Activated naive CD4-positive, alpha-beta T cell treated with anti-CD3 and anti-CD28 coated beads, Interleukin-2, amount 50 U/mL, for 24 hours (primary cell): ENCODE measurements around the gene SERPINF2.
"Not testable (repeated sequence)": the region's sequence is repeated elsewhere in the genome, so short reads cannot be mapped to it uniquely, and the experiment has no call there.

Experiments used
- H3K27ac Mint-ChIP-seq: one replicate; pipeline ENCODE4 v1.8.0; 2021; ENCODE audit warnings: mild to moderate bottlenecking, mixed read lengths
- H3K27me3 Mint-ChIP-seq: one replicate; pipeline ENCODE4 v1.8.0; 2021; ENCODE audit warnings: mixed read lengths
- H3K36me3 Mint-ChIP-seq: one replicate; pipeline ENCODE4 v1.8.0; 2021; ENCODE audit warnings: mixed read lengths
- H3K4me1 Mint-ChIP-seq: one replicate; pipeline ENCODE4 v1.8.0; 2021; ENCODE audit warnings: mixed read lengths
- H3K4me3 Mint-ChIP-seq: one replicate; pipeline ENCODE4 v1.8.0; 2021; ENCODE audit warnings: mild to moderate bottlenecking, mixed read lengths
- H3K9me3 Mint-ChIP-seq: one replicate; pipeline ENCODE4 v1.8.0; 2021; ENCODE audit warnings: mixed read lengths

SERPINF2 gene

GRCh38 chr17:1762233-1762900 is 19.7 kb downstream of the SERPINF2 start:
- no peaks in the 10 kb centered on the region for H3K27me3 Mint-ChIP-seq
- no peak overlapping the region for H3K27ac Mint-ChIP-seq
- H3K4me3 Mint-ChIP-seq: no peak overlapping the region
- peaks cover 42% of the 10 kb centered on the region for H3K4me1 Mint-ChIP-seq
- H3K9me3 Mint-ChIP-seq: no peaks in the 10 kb centered on the region
- no peaks in the 10 kb centered on the region for H3K36me3 Mint-ChIP-seq

GRCh38 chr17:1762901-1763898 is 20.5 kb downstream of the SERPINF2 start:
- H3K4me3 Mint-ChIP-seq: peak overlapping the region; percentile 49
- H3K27ac Mint-ChIP-seq: peak overlapping the region; percentile 80
- no peaks in the 10 kb centered on the region for H3K27me3 Mint-ChIP-seq
- H3K36me3 Mint-ChIP-seq: no peaks in the 10 kb centered on the region
- peaks cover 48% of the 10 kb centered on the region for H3K4me1 Mint-ChIP-seq
- H3K9me3 Mint-ChIP-seq: no peaks in the 10 kb centered on the region

- Mint-ChIP-seq H3K9me3 (no peaks in the 10 kb centered on the region), H3K4me1 (peaks cover 43% of the 10 kb centered on the region), H3K36me3 (no peaks in the 10 kb centered on the region), H3K27me3 (no peaks in the 10 kb centered on the region), H3K4me3 (peak overlapping the region; percentile 67), H3K27ac (peak overlapping the region; percentile 71)
Observed at GRCh38 chr17:1764284-1764683, 21.6 kb downstream of the SERPINF2 start.

GRCh38 chr17:1764705-1765104 is 22.0 kb downstream of the SERPINF2 start:
- H3K27me3 Mint-ChIP-seq, H3K36me3 Mint-ChIP-seq: not testable (repeated sequence)
- peaks cover 48% of the 10 kb centered on the region for H3K4me1 Mint-ChIP-seq

GRCh38 chr17:1765576-1765975 is 22.9 kb downstream of the SERPINF2 start:
- Mint-ChIP-seq H3K36me3 (no peaks in the 10 kb centered on the region), H3K4me1 (peaks cover 53% of the 10 kb centered on the region)

More at GRCh38 chr17:1764705-1765104, 22.0 kb downstream of the SERPINF2 start:
- peak overlapping the region; percentile 67 for H3K4me3 Mint-ChIP-seq
- H3K27ac Mint-ChIP-seq: peak overlapping the region; percentile 71
- not testable (repeated sequence) for H3K9me3 Mint-ChIP-seq

GRCh38 chr17:1766382-1767135 is 23.9 kb downstream of the SERPINF2 start:
- Mint-ChIP-seq H3K27me3 (no peaks in the 10 kb centered on the region), H3K9me3 (no peaks in the 10 kb centered on the region), H3K4me1 (peaks cover 49% of the 10 kb centered on the region), H3K4me3 (no peak overlapping the region), H3K27ac (no peak overlapping the region), H3K36me3 (no peaks in the 10 kb centered on the region)

More at GRCh38 chr17:1765576-1765975, 22.9 kb downstream of the SERPINF2 start:
- Mint-ChIP-seq H3K27me3 (no peaks in the 10 kb centered on the region), H3K27ac (no peak overlapping the region), H3K9me3 (no peaks in the 10 kb centered on the region), H3K4me3 (no peak overlapping the region)

- H3K27me3 Mint-ChIP-seq: no peaks in the 10 kb centered on the region
- peak overlapping the region; percentile 46 for H3K27ac Mint-ChIP-seq
- no peaks in the 10 kb centered on the region for H3K36me3 Mint-ChIP-seq
- H3K9me3 Mint-ChIP-seq: no peaks in the 10 kb centered on the region
- H3K4me1 Mint-ChIP-seq: peaks cover 41% of the 10 kb centered on the region
- H3K4me3 Mint-ChIP-seq: no peak overlapping the region
Observed at GRCh38 chr17:1767358-1767757, 24.7 kb downstream of the SERPINF2 start.

GRCh38 chr17:1769822-1770477 is 27.3 kb downstream of the SERPINF2 start:
- no peaks in the 10 kb centered on the region for H3K36me3 Mint-ChIP-seq
- H3K27ac Mint-ChIP-seq: peak overlapping the region; percentile 65
- peaks cover 21% of the 10 kb centered on the region for H3K4me1 Mint-ChIP-seq
- H3K4me3 Mint-ChIP-seq: no peak overlapping the region
- H3K27me3 Mint-ChIP-seq: no peaks in the 10 kb centered on the region
- H3K9me3 Mint-ChIP-seq: no peaks in the 10 kb centered on the region

GRCh38 chr17:1773000-1773695 is 30.5 kb downstream of the SERPINF2 start:
- peaks cover 14% of the 10 kb centered on the region for H3K4me1 Mint-ChIP-seq
- H3K4me3 Mint-ChIP-seq, H3K9me3 Mint-ChIP-seq: not testable (repeated sequence)

GRCh38 chr17:1773696-1774181 is 31.1 kb downstream of the SERPINF2 start:
- Mint-ChIP-seq H3K9me3 (no peaks in the 10 kb centered on the region), H3K4me3 (no peak overlapping the region), H3K4me1 (peaks cover 14% of the 10 kb centered on the region), H3K27me3 (no peaks in the 10 kb centered on the region), H3K27ac (peak overlapping the region; percentile 46), H3K36me3 (no peaks in the 10 kb centered on the region)

More at GRCh38 chr17:1773000-1773695, 30.5 kb downstream of the SERPINF2 start:
- H3K27me3 Mint-ChIP-seq, H3K36me3 Mint-ChIP-seq: not testable (repeated sequence)
- peak overlapping the region; percentile 63 for H3K27ac Mint-ChIP-seq

- Mint-ChIP-seq H3K4me1 (peaks cover 11% of the 10 kb centered on the region), H3K27ac (peak overlapping the region; percentile 17), H3K9me3 (no peaks in the 10 kb centered on the region), H3K4me3 (no peak overlapping the region), H3K27me3 (no peaks in the 10 kb centered on the region), H3K36me3 (no peaks in the 10 kb centered on the region)
Observed at GRCh38 chr17:1774390-1775176, 31.9 kb downstream of the SERPINF2 start.

GRCh38 chr17:1776328-1776727 is 33.7 kb downstream of the SERPINF2 start:
- H3K9me3 Mint-ChIP-seq: no peaks in the 10 kb centered on the region
- no peak overlapping the region for H3K27ac Mint-ChIP-seq
- H3K27me3 Mint-ChIP-seq: no peaks in the 10 kb centered on the region
- H3K36me3 Mint-ChIP-seq: no peaks in the 10 kb centered on the region
- H3K4me3 Mint-ChIP-seq: no peak overlapping the region
- peaks cover 4% of the 10 kb centered on the region for H3K4me1 Mint-ChIP-seq

GRCh38 chr17:1776857-1777256 is 34.2 kb downstream of the SERPINF2 start:
- no peak overlapping the region for H3K27ac Mint-ChIP-seq
- no peak overlapping the region for H3K4me3 Mint-ChIP-seq
- peaks cover 4% of the 10 kb centered on the region for H3K4me1 Mint-ChIP-seq
- no peaks in the 10 kb centered on the region for H3K36me3 Mint-ChIP-seq
- H3K27me3 Mint-ChIP-seq: no peaks in the 10 kb centered on the region
- no peaks in the 10 kb centered on the region for H3K9me3 Mint-ChIP-seq
